Epithelial cell of prostate (primary cell): ENCODE data around the gene NDUFV3.
"Not testable (repeated sequence)": the region's sequence is repeated elsewhere in the genome, so short reads cannot be mapped to it uniquely, and the experiment has no call there.

Source experiments
- DNase-seq: peaks from one replicate; pipeline ENCODE4 v3.0.0-alpha.2; 2011; ENCODE audit warnings: low read depth, low spot score
- H3K27ac ChIP-seq: fragments of 450-650 bp; 2 replicates; pipeline ENCODE4 v1.5.1; 2017; ENCODE audit warnings: mild to moderate bottlenecking

NDUFV3 gene

GRCh38 chr21:42931560-42932235 lies 38.6 kb downstream of the NDUFV3 start:
- no peak for DNase-seq
- H3K27ac ChIP-seq: no peak overlapping the region

- H3K27ac ChIP-seq, DNase-seq: not testable (repeated sequence)
These were observed 39.4 kb downstream of the NDUFV3 start for GRCh38 chr21:42932378-42933136.

- not testable (repeated sequence) for H3K27ac ChIP-seq
These were observed 40.2 kb downstream of the NDUFV3 start for GRCh38 chr21:42933137-42933970.

GRCh38 chr21:42933973-42934372 lies 40.9 kb downstream of the NDUFV3 start:
- not testable (repeated sequence) for H3K27ac ChIP-seq, DNase-seq

More at GRCh38 chr21:42933137-42933970, 40.2 kb downstream of the NDUFV3 start:
- not testable (repeated sequence) for DNase-seq

GRCh38 chr21:42936360-42936759 lies 43.3 kb downstream of the NDUFV3 start:
- not testable (repeated sequence) for H3K27ac ChIP-seq, DNase-seq

GRCh38 chr21:42937034-42937940 lies 44.2 kb downstream of the NDUFV3 start:
- not testable (repeated sequence) for H3K27ac ChIP-seq, DNase-seq

- no peak overlapping the region for H3K27ac ChIP-seq
- DNase-seq: no peak
These were observed 45.0 kb downstream of the NDUFV3 start for GRCh38 chr21:42937960-42938605.

- H3K27ac ChIP-seq, DNase-seq: not testable (repeated sequence)
These were observed 45.5 kb downstream of the NDUFV3 start for GRCh38 chr21:42938606-42938995.

GRCh38 chr21:42939582-42940413 lies 46.7 kb downstream of the NDUFV3 start:
- DNase-seq: peak; percentile 84
- H3K27ac ChIP-seq: peak overlapping the region; percentile 33

- DNase-seq: no peak
- peak overlapping the region; percentile 62 for H3K27ac ChIP-seq
These were observed 48.6 kb downstream of the NDUFV3 start for GRCh38 chr21:42941696-42942085.

- no peak for DNase-seq
- peak overlapping the region; percentile 62 for H3K27ac ChIP-seq
These were observed 49.1 kb downstream of the NDUFV3 start for GRCh38 chr21:42942244-42942643.

GRCh38 chr21:42949094-42949755 lies 56.1 kb downstream of the NDUFV3 start:
- not testable (repeated sequence) for DNase-seq
- peak overlapping the region; percentile 49 for H3K27ac ChIP-seq

GRCh38 chr21:42951193-42951592 lies 58.1 kb downstream of the NDUFV3 start:
- DNase-seq, H3K27ac ChIP-seq: not testable (repeated sequence)

- DNase-seq: no peak
These were observed 63.9 kb downstream of the NDUFV3 start for GRCh38 chr21:42956824-42957630.

GRCh38 chr21:42958122-42958521 lies 65.0 kb downstream of the NDUFV3 start:
- not testable (repeated sequence) for H3K27ac ChIP-seq, DNase-seq

More at GRCh38 chr21:42956824-42957630, 63.9 kb downstream of the NDUFV3 start:
- H3K27ac ChIP-seq: peak overlapping the region; percentile 87

GRCh38 chr21:42959728-42960127 lies 66.6 kb downstream of the NDUFV3 start:
- DNase-seq: no peak
- no peak overlapping the region for H3K27ac ChIP-seq
